GM18520 (cell line): ENCODE data around the gene JAG2.
"Not testable (repeated sequence)": the region's sequence is repeated elsewhere in the genome, so short reads cannot be mapped to it uniquely, and the experiment has no call there.

ENCODE experiments used
- ATAC-seq: cut with Tn5 transposase; IDR thresholded peaks from one replicate; pipeline ENCODE4 v1.9.1; 2021; ENCODE audit not compliant: unreplicated experiment

JAG2 gene

DNA sequence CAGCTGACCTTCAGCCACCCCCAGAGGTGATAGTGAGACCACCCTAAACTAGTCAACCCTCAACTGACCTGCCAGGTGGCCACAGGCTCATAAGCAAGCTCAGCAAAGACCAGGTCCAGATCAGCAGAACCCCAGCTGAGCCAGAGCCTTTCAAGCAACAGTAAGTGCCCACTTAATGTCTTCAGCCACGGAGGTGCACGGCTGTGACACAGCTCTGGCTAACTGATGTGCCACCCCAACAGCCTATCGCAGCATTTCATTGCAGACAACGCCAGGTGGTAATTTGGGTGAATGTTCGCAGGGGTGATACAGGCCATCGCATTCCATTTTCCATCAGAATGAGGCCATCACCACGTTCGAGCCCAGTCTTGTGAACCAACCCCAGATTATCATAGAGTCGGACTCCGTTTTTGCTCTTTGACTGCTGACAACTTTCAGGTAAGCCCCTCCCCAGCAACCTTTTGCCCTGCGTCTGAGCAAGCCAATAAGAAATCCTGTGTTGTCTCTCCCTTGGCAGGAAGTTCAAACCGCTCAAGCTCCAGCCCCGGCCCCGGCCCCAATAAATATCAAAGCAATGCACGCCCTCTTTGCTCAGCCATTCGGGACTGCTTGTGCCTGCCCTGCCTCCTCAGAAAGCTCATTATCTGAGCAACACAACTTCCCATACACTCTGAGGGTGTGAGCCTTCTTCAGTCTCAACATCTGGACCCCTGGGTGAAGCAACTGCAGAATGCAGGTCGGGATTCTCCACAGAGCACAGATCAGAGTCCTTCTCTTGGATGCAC lies 44.4 kb downstream of the JAG2 start:
- no peak for ATAC-seq

DNA sequence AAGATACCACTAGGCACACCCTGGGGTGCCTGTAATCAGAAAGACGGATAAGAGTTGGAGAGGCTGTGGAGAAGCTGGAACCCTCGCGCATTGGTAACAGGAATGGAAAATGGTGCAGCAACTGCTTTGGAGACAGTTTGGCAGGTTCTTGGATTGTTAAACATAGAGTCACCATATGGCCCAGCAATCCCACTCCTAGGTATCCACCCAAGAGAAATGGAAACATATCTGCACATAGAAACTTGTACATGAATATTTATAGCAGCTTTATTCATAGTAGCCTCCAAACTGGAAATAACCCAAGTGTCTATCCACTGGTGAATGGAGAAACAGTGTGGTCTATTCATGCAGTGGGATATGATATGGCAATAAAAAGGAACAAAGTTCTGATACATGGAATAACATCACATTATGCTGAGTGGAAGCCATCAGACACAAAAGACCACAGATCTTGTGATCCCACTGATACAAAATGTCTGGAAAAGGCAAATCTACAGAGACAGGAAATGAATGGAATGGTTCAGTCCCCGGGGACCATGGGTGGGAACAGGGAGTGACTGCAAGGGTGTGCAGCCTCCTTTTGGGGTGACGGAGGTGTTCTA lies 45.4 kb downstream of the JAG2 start:
- no peak for ATAC-seq

DNA sequence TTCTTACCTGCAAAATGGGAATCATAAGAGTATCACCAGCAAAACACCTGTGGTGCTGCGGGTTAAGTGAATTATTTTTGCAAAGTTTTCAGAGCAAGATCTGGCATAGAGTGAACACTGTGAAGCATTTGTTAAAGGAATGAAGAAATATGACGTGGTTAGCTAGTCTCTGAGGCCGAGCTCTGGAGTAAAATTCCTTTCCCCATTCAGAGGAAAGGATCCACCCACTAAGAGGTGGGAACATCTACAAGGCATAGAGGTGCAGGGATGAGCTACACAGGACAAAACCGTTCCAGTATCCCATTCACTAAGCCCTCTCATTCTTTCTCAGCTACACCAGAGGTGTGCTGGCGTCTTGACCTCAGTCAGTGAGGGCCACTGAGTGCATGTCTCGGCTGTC lies 48.5 kb downstream of the JAG2 start:
- no peak for ATAC-seq

DNA sequence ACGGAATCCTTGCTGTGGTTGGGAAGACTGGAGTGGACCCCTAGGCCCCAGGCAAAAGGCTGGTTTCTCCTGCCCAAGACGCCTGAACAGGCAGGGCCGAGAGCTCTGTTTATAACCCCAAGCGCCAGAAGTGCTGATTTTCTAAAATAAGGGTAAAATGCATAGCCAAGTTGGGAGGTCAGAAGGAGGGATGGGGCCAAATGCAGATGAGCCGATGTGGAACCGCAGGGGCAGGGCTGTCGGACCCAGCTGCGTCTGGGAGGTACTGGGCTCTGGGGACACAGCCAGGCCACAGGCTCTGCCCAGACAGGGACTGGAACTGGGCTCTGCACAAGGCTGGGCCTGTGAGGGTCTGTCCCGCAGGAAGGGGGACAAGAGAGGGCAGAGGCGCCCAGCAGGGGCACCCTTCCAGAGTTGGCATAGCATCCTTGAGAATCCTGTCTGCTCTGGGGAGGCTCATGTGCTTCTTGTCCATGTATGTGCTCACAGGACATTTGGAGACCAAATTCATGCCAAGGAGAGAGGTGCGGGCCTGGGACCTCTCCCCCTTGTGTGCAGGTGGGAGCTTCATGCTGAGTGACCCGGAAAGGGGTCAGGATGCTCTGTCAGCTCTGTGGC lies 49.1 kb downstream of the JAG2 start:
- ATAC-seq, result no peak

DNA sequence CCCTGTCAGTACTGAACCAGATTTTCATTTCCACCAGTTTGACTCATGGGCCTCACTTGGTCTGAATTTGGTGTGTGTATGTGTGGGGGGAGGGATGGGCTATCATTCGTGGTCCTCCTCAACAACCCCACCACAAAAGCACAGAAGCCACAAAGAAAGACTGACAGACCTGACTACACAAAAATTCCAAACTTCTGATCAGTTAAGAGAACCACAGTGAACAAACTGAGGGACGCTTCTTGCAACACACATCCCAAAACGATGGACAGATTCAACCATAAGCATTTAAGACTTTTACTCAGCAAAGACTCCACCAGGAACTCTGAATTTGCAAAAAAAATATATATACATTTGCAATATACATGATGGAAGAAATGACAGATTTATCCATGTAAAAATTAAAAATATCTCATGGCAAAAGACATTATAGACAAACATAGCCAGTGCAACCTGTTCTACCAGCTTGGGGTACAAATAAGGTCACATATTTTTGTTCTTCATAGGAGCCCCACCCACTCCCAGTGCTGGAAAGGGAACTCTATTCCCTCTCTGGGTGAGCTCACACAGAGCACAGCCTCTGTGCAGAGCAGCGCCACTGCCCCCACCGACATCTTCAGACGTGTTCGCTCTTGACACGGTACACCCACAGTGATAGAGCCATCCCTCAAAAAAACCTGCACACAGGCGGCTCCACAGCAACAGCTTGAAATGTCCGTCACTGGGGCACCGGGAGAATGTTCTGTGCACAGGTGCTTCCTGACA lies 49.7 kb downstream of the JAG2 start:
- no peak for ATAC-seq

DNA sequence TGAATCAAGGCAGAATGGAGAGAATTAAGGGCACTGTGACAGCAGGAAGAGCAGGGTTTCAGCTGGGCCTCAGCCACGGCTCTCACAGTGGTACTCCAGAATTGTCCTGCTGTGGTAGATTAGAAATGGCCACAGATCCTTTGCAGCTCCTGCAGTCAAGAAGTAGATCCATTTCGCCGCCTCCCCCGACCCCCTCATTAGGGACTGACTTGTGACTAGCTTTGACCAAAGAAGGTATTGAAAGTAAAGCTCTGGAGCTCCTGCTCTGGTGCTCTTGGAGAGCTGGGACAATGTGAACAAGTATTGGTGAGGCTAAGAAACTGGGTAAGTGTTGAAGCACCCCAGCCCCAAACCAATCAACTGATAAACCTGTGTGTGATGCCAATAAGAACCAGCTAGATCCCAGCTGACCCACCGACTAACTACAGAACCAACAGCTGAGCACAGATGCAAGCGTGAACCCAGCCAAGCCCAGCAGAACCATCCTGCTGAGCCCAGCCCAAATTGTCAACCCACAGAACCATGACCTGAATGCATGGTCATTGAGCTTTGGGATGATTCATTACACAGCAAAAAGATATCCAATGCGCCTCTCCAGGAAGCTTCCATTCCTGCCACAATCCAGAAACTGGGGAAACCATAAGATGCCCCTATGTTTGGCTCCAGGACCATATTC lies 50.7 kb downstream of the JAG2 start:
- ATAC-seq, result no peak

DNA sequence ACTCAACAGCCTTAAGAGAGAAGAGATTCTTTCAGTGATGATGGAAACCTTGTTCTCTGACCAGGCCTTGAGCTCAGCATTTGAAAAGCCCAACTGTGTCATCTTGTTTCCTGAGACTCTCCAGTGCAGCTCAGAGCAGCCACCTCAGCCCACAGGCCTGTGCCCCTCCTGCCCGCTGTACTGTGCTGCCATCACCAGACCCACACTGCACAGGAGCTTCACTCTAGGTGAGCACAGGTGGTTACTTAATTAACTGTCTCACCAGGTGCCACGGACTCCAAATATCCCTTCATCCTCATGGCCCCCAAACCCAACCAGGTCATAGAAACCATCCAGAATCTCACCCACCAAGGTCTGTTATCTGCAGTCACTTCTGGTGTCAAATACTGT lies 51.3 kb downstream of the JAG2 start:
- ATAC-seq, result no peak

DNA sequence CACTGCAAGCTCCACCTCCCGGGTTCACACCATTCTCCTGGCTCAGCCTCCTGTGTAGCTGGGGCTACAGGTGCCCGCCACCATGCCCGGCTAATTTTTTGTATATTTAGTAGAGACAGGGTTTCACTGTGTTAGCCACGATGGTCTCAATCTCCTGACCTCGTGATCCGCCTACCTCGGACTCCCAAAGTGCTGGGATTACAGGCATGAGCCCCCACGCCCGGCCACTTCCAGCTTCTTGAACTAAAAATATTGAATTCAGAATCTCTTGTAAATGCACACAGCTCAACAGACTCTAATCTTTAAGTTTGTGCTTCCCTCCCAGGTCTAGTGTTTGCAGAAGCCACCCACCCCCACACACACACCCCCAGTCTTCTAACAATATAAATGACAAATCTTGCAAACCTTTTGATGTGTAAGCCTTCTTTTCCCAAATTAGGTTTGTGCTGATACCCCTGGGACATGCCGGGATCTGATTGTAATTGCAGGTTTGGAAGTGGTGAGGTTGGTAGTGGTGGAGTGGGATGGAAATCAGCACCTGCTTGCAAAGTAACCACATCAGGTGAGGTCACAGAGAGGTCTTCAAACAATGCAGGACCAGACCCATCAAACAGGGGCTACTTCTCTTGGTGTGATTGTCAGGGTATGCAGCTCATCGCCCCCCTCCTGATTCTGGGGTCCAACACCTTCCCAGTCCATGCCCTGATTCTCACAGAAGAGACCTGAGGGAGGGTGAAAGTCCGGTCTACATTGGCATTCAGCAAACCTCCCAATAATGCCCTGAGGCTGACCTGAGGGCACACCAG lies 51.9 kb downstream of the JAG2 start:
- ATAC-seq, result no peak

DNA sequence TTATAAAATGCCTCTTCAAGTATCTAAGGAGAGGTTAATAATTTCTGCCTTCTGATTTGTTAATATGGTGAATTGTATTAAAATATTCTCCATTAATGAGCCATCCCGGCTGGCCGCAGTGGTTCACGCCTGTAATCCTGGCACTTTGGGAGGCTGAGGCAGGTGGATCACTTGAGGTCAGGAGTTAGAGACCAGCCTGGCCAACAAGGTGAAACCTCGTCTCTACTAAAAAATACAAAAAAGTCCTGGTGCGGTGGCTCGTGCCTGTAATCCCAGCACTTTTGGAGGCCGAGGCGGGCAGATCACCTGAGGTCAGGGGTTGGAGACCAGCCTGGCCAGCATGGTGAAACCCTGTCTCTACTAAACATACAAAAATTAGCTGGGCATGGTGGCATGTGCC lies 59.3 kb downstream of the JAG2 start:
- not testable (repeated sequence) for ATAC-seq

DNA sequence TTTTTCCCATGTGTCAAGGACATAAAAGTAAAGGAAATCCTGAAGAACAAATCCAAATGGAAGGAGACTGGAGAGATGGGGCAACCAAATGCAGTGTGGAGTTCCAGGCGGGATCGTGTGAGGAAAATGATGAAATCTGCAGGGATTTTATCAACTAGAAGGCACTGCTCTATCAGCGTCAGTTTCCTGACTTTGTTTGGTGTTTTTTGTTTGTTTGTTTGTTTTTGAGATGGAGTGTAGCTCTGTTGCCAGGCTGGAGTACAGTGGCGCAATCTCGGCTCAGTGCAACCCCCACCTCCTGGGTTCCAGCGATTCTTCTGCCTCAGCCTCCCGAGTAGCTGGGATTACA lies 60.1 kb downstream of the JAG2 start:
- no peak for ATAC-seq

DNA sequence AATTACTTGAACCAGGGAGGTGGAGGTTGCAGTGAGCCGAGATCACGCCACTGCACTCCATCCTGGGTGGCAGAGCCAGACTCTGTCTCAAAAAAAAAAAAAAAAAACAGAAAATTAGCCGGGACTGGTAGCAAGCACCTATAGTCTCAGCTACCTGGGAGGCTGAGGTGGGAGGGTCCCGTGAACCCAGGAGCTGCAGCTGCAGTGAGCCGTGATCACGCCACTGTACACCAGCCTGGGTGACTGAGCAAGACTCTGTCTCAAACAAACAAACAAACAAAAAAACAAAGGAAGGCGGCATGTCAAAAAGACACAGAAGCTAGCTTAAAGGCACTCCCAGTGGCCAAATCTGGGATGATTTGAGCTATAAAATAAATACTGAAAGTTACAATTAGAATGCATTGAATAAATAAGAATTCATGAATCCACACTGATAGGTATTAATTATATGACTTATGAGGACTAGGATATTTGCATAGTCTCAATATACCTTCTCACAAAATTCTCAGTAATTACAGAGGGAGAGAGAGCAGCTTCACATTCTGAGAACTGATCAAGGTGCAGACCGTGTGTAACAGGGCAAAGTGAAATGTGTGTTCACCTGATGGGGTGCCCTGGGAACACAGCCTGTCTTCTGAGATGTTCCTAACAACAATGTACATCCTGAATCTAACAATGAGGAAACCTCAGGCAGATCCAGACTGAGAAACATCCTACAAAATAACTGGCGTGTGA lies 60.6 kb downstream of the JAG2 start:
- no peak for ATAC-seq

DNA sequence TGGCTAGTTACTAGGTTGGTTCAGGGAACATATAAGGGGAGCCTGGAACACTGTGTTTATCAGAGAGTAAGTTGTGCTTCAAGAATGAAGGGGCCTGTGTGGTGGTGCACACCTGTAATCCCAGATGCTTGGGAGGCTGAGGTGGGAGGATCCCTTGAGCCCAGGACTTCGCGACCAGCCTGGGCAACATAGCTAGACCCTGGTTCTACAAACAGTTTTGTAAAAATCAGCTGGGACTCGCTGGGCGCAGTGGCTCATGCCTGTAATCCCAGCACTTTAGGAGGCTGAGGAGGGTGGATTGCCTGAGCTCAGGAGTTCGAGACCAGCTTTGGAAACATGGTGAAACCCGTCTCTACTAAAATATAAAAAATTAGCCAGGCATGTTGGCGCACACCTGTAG lies 61.2 kb downstream of the JAG2 start:
- ATAC-seq, result no peak

DNA sequence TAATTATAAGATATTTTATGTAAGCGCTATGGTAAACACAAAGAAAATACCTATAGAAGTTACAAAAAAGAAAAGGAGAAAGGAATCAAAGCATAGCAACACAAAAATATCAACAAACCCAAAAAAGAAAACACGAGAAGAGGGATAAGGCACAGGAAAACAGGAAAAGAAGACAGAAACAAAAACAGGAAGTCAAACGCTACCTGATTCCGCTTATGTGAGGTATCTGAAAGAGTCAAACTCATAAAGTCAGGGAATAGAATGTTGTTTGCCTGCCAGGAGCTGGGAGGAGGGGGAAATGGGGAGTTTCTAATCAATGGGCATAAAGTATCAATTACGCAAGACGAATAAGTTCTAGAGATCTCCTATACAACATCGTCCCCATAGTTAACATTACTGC lies 63.4 kb downstream of the JAG2 start:
- no peak for ATAC-seq

DNA sequence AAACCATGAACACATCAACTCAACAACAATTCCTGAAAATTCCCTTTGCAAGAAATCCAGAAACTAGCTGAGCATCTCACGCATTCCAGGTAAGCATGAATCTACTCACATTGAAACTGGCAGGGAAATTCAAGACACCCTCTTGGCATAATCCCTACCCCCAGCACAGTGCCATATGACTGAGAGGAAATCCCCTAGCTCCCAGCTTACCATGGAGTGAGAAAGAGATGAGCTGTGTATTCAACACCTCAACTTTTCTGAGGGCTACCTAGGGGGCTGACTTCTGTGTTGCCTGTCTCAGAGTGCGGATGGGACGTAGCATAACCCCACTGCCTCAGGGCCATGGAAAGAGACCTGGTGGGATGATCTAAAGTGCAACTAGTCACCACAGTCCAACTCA lies 65.7 kb downstream of the JAG2 start:
- ATAC-seq, result no peak

DNA sequence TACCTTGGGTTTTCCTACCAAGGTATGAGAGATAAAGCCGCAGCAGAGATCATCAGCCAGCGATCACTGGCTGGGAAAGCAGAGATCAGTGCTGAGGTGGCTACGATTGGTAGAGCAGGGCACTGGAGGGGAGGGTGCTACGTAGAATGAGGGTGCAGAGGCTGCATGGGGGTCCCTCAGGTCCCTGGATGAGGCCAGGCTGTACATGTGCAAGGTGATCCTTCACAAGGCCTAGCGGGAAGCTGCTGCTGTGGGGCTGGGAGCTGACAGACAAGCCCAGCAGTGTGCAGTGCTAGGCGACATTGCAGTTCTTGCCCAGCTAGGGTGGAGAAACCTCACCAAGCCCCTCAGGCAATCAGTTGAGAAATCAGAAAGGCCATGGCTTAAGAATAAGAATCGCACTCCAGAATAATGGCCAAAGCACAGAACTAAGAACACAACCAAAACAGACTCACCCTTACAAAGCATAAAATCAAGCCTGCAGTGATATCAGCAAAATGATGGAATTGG lies 66.2 kb downstream of the JAG2 start:
- no peak for ATAC-seq

DNA sequence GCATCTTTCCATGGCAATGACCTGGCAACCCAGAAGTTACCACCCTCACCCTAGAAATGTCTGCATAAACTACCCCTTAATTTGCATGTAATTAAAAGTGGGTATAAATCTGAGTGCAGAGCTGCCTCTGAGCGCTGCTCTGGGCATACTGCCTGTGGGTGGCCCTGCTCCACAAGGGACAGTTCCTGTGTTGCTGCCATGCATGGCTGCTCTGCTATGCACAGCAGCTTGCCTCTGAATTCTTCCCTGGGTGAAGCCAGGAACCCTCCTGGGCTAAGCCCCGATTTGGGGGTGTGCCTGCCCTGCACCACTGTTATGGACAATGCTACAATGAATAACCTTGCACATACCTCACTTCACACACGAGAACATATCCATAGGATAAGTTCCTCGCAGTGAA lies 67.7 kb downstream of the JAG2 start:
- no peak for ATAC-seq

DNA sequence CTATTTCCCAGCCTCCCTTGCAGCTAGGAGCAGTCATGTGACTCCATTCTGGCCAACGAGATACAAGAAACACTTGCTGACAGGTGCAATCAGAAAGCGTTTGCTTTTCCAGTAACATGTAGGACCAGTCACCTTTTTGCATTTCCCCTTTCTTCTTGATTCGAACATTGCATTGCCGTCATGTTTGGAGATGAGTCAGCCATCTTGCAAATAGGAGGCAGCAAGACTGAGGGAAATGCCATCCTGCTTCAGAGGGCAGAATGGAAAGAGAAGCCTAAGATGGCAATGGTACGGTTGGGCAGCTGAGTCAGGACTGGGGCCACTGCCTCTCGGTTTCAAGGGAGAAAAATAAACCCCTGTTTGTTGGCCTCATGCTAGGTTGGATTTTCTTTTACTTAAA lies 68.8 kb downstream of the JAG2 start:
- ATAC-seq, result no peak

DNA sequence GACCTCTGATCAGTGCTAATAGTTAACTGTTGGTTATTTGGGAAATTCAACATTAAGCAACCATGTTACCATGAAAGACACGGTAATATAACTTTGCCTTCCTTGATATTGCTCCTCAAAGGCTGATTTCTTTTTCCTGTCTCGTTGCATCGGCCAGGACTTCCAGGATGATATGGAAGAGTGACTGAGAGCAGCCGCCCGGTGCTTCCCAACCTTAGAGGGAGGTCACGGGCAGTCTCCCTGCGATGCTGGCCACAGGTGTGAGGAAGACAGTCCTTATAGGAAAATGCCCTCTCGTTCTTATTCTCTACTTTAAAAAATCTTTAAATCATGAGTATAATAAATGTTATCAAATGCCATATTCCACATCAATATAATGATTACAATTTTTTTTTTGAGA lies 70.3 kb downstream of the JAG2 start:
- ATAC-seq, result no peak

DNA sequence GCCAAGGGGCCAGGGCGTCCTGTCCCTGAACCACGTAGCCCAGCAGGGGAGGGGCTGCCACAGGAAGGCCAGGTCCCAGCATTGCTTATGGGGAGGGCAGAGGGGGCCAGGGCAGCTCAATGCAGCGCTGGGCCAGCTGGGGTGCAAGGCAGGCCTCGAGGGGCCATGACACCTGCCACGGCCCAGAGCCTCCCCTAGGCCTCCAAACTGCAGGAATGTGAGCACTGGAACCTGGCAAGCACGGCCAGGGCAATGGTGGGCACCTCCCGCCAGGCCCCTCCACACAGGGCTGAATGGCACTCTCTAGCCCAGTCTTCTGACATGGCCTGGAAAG lies 70.8 kb downstream of the JAG2 start:
- ATAC-seq, result no peak
